Stimulated activated CD4-positive, alpha-beta T cell treated with anti-CD3 and anti-CD28 coated beads, Interleukin-15, amount 100 ng/mL, for 48 hours (primary cell): ENCODE data around the gene RNF13.
"Not testable (repeated sequence)": the region's sequence is repeated elsewhere in the genome, so short reads cannot be mapped to it uniquely, and the experiment has no call there.

Experiments
- DNase-seq, 2 donors: peaks; one replicate each; pipeline ENCODE4 v3.0.0-alpha.2; 2020; ENCODE audit warnings: low read depth in 2 of 2

RNF13 gene

GRCh38 chr3:149957361-149958125, 144.5 kb downstream of the RNF13 start:
- no peak for DNase-seq

DNA sequence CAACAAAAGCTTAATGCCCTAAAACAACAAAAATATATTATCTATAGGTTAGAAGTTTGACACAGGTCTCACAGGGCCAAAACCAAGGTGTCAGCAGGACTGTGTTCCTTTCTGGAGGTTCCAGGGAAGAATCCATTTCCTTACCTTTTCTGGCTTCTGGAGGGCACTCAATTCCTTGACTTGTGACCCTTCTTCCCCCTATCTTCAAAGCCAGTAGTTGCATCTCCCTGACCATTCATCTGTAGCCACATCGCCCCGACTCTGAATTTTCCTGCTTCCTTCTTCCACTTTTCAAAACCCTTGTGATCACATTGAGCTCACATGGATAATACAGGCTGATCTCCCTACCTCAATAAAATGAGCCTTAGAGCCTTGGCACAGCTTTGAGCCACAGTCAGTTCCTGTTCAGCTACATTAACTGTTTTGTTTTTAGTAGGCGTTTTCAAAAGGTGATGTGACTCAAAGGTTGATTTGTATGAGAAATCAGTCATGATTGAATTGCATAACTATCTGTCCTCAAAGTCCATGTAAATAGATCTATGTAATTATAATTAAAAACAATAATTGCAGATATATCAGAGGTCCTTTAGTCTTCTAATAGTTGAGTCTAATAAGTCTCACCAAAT, 145.3 kb downstream of the RNF13 start:
- DNase-seq: no peak

GRCh38 chr3:149959443-149959842, 146.4 kb downstream of the RNF13 start:
- no peak for DNase-seq

DNA sequence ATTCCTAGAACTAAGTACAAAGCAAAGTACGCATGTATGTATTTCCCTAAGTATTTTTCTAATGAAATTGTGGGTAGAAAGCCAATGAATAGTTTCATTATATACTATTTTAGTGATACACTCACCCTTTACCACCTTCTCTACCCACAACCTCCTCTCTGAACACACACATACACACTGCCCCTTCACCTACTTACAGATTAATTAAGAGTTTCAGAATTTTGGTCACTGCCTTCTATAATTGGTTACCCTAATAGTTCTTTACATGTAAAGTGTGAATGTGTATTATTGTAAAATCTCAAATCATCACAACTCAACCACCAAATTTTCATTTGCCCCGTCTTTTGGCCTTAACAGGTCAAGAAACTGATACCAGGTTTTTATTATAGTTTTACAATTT, 150.5 kb downstream of the RNF13 start:
- DNase-seq: no peak

DNA sequence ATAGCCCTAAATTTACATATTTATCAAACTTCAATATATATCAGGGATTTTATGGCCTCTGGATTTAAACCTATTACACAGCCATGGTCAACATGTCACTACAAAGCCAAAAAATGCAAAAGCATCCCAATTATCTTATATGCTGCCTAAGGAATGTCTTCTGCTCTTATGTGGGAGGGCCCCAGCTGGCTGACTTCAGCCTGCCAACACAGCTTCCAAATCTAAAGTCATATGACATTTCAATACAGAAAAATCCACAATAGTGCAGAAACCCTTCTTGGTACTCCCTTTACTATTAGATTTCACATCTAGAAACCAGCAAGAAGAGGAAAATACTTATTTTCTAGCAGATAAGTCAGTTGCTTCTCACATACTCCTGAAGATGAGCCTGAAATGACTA, 151.3 kb downstream of the RNF13 start:
- no peak for DNase-seq

DNA sequence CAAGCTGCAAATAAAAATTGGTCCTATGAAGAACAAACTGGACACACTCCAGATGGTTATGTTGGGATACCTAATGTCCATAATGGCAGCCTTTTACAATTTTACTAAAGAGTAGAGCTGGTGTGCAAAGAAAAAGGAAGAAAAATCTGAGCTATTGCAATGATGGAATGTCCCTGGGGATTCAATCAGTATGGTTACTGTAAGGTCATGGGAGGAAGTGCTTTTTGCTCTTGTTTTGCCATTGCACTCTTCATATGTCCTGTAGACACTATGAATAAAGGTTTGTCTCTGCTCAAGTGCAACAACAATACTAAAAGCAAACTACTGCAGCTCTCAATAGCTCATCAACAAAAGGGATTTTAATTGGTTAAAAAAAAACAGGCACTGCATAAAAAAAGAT, 152.3 kb downstream of the RNF13 start:
- no peak for DNase-seq

GRCh38 chr3:149967086-149967685, 154.2 kb downstream of the RNF13 start:
- no peak for DNase-seq

GRCh38 chr3:149968216-149968615, 155.2 kb downstream of the RNF13 start:
- no peak for DNase-seq

DNA sequence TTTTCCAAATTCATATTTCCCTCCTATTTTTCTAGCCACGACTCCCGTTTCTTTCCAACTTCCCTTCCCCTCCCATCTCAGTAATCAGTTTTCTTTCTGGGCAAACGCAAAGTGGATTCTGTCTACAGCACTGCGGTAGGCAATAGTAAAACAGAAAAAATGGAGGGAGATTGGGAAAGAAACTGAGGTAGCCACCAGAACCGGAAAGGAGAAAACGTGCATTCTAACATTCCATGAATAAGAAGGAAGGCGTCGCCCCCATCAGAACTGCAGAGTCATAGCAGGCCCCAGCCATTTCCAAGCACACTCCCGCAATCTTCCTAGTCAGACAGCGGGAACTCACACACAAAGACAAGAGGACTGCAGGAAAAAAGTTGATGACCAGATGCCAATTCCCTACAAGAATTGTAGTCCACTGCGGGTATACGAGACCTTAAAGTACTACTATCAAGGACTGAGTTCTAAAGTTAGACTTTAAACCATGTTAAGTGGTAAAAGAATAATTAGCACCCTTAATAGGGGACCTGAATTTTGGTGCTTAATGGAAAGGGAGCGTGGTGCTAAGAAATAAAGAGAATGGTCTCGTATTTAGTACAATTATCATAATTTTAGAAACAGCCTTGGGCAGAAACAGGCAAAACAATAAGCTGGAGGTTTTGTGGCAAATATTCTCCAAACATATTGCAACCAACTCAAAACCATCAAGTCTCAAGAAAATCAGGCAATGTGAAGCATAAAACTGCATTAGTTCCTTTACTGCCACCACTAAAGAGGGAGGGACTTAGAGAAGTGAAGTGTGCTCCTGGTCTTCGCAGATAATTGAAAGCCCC, 156.3 kb downstream of the RNF13 start:
- DNase-seq: no peak

GRCh38 chr3:149969940-149970715, 157.1 kb downstream of the RNF13 start:
- DNase-seq: peak; percentile 22 to 53

GRCh38 chr3:149970716-149971402, 157.8 kb downstream of the RNF13 start, which contains the start of gene PFN2:
Gene PFN2 (minus strand): TSS chr3:149970895. CDS start chr3:149970856, 39 bp downstream.
- DNase-seq: peak; percentile 10 to 19

DNA sequence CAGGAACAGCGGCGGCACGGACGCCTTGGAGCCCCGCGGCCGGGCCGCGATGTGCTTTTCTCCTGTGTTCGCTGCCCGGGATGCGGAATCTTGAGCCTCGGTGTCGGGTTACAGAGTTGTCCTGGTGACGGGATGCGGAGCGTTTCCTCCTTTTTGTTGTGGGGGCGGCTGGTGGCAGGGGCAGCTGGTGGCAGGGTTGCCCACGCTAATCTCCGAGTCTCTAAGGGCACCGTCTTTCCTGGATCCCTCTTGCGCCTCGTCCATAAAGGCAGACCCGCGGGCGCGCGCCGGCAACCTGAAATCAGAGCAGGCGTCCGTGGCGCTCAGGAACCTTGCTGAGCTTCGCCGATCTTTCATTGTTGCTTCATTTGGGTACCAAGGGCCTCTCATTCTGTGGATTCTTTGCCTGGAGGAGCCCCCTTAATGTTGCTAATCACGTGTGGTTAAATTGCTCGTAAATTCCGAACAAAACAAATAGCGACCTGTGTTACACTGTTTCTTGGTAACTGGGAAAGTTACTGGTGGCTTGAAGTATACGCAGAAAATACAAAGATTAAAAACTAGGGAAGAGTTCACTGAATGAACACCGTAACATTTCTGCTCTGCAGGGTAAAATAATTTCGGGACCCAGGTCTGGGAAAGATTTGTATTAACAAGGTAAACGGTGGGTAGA, 158.5 kb downstream of the RNF13 start:
- DNase-seq: no peak

- no peak for DNase-seq
These were observed 162.9 kb downstream of the RNF13 start for GRCh38 chr3:149975919-149976318.

- no peak for DNase-seq
These were observed 164.4 kb downstream of the RNF13 start for GRCh38 chr3:149977386-149977785.

DNA sequence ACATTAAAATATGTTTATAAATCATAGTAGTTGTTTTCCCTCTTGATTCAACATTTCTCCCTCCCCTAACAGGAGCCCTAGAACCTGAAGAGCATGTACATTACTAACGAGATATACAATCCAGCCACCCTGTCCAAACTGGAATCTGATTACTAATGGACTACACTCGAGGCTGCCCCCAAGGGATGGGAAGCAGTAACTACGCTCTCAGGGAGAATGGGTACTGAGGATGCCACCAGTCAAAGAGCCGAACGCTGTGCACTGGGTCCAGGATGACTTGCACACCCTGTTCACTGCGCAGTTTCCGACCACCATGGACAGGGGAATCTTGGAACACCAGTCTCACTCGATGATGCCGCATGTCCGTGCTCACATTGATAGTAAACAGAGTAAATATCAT, 169.0 kb downstream of the RNF13 start:
- DNase-seq: not testable (repeated sequence)

DNA sequence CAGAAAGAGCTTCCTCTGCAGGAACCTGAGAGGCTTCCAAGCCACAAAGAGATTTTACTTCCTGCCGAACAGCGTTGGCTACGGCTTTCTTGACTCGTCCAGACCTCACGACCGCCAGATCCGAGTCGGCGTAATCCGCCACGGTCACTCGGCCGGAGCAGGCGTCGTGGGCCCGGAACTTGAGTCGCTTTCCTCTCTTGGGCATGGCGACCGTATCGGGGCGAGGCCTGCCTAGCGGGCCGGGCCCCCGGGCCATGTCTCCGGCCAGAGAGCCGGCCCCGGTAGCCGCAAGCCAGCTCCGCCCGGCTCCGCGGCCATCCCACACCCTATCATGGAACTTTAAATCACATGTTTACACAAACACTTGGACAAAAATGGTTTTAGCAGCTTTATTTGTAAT, 170.0 kb downstream of the RNF13 start:
- not testable (repeated sequence) for DNase-seq

DNA sequence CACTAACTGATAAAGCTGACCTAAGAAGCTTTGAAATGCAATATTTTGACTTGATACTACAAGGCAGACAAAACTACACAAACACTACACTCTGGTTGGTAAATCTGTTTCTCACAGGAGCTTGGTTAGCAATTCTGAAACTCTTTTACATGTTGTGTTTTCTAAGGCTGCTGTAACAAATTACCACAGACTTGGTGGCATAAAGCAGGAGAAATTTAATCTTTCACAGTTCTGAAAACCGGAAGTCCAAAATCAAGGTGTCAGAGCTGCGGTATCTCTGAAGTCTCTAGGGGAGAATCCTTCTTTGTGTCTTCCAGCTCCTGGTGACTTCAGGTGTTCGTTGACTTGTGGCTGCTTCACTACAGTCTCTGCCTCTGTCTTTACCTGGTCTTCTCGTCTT, 170.6 kb downstream of the RNF13 start:
- DNase-seq: no peak

DNA sequence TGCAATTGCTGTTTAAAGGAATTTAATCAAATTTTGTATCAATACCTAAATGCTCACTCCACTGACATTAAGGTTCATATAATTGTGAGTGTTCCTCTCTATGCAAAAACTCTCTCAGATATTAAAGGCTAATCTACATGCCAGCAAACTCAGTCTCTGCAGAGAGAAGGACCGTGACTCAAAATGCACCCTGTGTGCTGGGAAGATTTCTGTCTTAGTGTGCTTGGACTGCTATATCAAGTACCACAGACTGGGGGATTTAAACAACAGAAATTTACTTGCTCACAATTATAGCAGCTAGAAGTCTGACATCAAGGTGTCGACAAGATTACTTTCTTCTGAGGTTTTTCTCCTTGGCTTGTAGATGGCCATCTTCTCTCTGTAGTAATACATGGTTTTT, 176.3 kb downstream of the RNF13 start:
- DNase-seq: no peak

DNA sequence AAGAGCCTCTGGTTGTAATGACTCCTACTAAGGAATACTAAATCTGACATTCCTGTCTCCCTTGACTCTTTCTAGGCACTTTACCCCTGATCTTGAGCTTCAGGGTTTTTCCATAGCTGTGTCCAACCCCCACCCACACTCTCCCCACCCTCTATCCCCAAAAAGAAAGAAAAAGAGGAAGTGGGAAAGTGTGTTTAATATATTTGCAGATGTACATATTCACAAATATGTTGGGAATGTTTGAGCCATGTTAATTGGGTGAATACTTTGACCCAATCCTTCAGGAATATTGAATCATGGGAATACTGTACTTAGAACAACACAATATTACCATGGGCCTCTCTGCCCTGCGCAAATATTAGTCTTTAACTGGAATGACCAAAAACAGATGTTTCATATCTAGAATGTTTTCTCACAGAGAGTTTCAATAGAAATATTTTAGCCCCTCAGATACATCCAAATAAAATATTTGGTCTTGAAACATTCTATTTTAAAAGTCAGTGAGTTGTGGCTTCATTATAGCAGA, 177.5 kb downstream of the RNF13 start:
- no peak for DNase-seq
